GM12878 (cell line): Measurements from ENCODE around the gene NSMCE1. TPM values are rescaled to one million over a fixed set of nuclear protein-coding genes. Genes with fewer than 3 reads are reported as not detected.

Source experiments
- HDGF ChIP-seq: fragments of 450-650 bp; IDR thresholded peaks from 2 replicates; pipeline ENCODE4 v1.6.1; 2016; ENCODE audit warnings: antibody characterized with exemption
- MYC ChIP-seq: IDR thresholded peaks from 2 replicates; pipeline ENCODE4 v1.6.1; 2011; ENCODE audit warnings: mild to moderate bottlenecking, low read length, moderate library complexity, inconsistent platforms; ENCODE audit not compliant: insufficient read depth, insufficient replicate concordance, insufficient read length, severe bottlenecking
- RELA ChIP-seq: fragments of 450-650 bp; IDR thresholded peaks from 2 replicates; pipeline ENCODE4 v1.8.0; 2014; ENCODE audit warnings: borderline replicate concordance; ENCODE audit not compliant: partially characterized antibody
- SREBF2 ChIP-seq: IDR thresholded peaks from 2 replicates; pipeline ENCODE4 v1.6.1; 2012; ENCODE audit warnings: mild to moderate bottlenecking, low read length
- polyA plus RNA-seq, 11 experiments: library from polyadenylated mRNA; depleted of rRNA in 4 of 11; unstranded in 6 of 11; stranded (reverse) in 5 of 11; fragments of >200 nt; fragmentation: Nextera tagmentation in 4 of 11; fragmentation: Illumina TruSeq in 1 of 11; extraction: Ambion mirVana in 4 of 11; extraction: Trizol in 1 of 11; gene quantifications; 1 replicate in 1 of 11; 2 replicates in 10 of 11; pipeline versions ENCODE4 v1.2.1 to v1.2.3, GENCODE V29; 2011 to 2016; ENCODE audit warnings: inconsistent platforms in 2 of 11, missing spikeins in 2 of 11, low read depth in 1 of 11
- total RNA-seq, 4 experiments: library from RNA; depleted of rRNA in 3 of 4; stranded (reverse); fragments of >200 nt in 3 of 4; fragmentation: Illumina TruSeq in 1 of 4; extraction: Trizol in 1 of 4; gene quantifications; 2 replicates each; pipeline versions ENCODE4 v1.2.1 to v1.2.3, GENCODE V29; 2013 to 2021
- TF ChIP-seq, protein P1 (sequence below): fragments of 450-650 bp; formaldehyde crosslinking; IDR thresholded peaks from 2 replicates; pipeline ENCODE4 v1.5.0; 2022; ENCODE audit warnings: mild to moderate bottlenecking, missing genetic modification characterization
- TF ChIP-seq, protein P2 (sequence below): IDR thresholded peaks from 2 replicates; pipeline ENCODE4 v1.6.1; 2012; ENCODE audit warnings: mild to moderate bottlenecking, low read depth, low read length
- TF ChIP-seq, protein P3 (sequence below): fragments of 450-650 bp; IDR thresholded peaks from 2 replicates; pipeline ENCODE4 v1.6.1; 2017; ENCODE audit warnings: antibody characterized with exemption, mild to moderate bottlenecking, moderate library complexity

NSMCE1 gene
- total and polyA plus RNA-seq, 10 of the 15 experiments (the other 5 are each of a cell fraction or from before 2014, with no cell fraction given) = 54.0 to 214 (median 71.4) TPM

DNA sequence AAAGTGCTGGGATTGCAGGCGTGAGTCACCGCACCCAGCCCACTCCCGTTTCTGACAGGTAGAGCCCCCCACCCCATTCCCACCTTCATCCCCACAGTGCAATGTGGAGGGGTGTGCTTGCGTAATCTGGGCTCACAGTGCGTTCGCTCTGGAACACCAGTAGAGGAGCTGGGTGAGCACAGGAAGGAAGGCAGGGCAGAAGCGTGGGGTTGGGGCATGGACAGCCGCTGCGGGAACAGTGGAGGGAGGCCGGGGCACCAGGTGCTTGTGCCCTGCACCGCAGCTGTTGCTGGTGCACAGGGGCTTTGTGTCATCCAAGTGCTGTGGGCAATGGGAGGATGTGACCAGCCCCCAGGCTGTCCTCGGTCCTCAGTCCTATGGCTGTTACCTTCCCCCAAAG is 40.5 kb downstream of the NSMCE1 start (continued):
- TF ChIP-seq, protein P1, sequence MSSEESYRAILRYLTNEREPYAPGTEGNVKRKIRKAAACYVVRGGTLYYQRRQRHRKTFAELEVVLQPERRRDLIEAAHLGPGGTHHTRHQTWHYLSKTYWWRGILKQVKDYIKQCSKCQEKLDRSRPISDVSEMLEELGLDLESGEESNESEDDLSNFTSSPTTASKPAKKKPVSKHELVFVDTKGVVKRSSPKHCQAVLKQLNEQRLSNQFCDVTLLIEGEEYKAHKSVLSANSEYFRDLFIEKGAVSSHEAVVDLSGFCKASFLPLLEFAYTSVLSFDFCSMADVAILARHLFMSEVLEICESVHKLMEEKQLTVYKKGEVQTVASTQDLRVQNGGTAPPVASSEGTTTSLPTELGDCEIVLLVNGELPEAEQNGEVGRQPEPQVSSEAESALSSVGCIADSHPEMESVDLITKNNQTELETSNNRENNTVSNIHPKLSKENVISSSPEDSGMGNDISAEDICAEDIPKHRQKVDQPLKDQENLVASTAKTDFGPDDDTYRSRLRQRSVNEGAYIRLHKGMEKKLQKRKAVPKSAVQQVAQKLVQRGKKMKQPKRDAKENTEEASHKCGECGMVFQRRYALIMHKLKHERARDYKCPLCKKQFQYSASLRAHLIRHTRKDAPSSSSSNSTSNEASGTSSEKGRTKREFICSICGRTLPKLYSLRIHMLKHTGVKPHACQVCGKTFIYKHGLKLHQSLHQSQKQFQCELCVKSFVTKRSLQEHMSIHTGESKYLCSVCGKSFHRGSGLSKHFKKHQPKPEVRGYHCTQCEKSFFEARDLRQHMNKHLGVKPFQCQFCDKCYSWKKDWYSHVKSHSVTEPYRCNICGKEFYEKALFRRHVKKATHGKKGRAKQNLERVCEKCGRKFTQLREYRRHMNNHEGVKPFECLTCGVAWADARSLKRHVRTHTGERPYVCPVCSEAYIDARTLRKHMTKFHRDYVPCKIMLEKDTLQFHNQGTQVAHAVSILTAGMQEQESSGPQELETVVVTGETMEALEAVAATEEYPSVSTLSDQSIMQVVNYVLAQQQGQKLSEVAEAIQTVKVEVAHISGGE (CRISPR knock-in tag) = no peak
- TF ChIP-seq SREBF2 = no peak
- TF ChIP-seq, protein P2, sequence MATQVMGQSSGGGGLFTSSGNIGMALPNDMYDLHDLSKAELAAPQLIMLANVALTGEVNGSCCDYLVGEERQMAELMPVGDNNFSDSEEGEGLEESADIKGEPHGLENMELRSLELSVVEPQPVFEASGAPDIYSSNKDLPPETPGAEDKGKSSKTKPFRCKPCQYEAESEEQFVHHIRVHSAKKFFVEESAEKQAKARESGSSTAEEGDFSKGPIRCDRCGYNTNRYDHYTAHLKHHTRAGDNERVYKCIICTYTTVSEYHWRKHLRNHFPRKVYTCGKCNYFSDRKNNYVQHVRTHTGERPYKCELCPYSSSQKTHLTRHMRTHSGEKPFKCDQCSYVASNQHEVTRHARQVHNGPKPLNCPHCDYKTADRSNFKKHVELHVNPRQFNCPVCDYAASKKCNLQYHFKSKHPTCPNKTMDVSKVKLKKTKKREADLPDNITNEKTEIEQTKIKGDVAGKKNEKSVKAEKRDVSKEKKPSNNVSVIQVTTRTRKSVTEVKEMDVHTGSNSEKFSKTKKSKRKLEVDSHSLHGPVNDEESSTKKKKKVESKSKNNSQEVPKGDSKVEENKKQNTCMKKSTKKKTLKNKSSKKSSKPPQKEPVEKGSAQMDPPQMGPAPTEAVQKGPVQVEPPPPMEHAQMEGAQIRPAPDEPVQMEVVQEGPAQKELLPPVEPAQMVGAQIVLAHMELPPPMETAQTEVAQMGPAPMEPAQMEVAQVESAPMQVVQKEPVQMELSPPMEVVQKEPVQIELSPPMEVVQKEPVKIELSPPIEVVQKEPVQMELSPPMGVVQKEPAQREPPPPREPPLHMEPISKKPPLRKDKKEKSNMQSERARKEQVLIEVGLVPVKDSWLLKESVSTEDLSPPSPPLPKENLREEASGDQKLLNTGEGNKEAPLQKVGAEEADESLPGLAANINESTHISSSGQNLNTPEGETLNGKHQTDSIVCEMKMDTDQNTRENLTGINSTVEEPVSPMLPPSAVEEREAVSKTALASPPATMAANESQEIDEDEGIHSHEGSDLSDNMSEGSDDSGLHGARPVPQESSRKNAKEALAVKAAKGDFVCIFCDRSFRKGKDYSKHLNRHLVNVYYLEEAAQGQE = no peak
- TF ChIP-seq, protein P3, sequence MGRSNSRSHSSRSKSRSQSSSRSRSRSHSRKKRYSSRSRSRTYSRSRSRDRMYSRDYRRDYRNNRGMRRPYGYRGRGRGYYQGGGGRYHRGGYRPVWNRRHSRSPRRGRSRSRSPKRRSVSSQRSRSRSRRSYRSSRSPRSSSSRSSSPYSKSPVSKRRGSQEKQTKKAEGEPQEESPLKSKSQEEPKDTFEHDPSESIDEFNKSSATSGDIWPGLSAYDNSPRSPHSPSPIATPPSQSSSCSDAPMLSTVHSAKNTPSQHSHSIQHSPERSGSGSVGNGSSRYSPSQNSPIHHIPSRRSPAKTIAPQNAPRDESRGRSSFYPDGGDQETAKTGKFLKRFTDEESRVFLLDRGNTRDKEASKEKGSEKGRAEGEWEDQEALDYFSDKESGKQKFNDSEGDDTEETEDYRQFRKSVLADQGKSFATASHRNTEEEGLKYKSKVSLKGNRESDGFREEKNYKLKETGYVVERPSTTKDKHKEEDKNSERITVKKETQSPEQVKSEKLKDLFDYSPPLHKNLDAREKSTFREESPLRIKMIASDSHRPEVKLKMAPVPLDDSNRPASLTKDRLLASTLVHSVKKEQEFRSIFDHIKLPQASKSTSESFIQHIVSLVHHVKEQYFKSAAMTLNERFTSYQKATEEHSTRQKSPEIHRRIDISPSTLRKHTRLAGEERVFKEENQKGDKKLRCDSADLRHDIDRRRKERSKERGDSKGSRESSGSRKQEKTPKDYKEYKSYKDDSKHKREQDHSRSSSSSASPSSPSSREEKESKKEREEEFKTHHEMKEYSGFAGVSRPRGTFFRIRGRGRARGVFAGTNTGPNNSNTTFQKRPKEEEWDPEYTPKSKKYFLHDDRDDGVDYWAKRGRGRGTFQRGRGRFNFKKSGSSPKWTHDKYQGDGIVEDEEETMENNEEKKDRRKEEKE = no peak
- no peak for TF ChIP-seq MYC
- no peak for TF ChIP-seq HDGF
- no peak for TF ChIP-seq RELA
- TF ChIP-seq, all 136 proteins: peak for 0
